Cardiac fibroblast (primary cell): ENCODE measurements around the gene NAALADL2.

Experiments
- DNase-seq, 2 donors: peaks; one replicate each; pipeline versions ENCODE4 v3.0.0 to v3.0.0-alpha.2; 2010; ENCODE audit warnings: low read depth in 2 of 2
- H3K4me3 ChIP-seq, 2 donors: replicated peaks in 1 of 2; 1 replicate in 1 of 2; 2 replicates in 1 of 2; pipeline ENCODE4 v1.5.1; 2011; ENCODE audit warnings: low read depth in 2 of 2, low read length in 2 of 2, mild to moderate bottlenecking in 2 of 2, moderate library complexity in 1 of 2
- CTCF ChIP-seq: IDR thresholded peaks from one replicate; pipeline ENCODE4 v1.5.1; 2011; ENCODE audit warnings: low read depth, mild to moderate bottlenecking, low read length, inconsistent platforms

The NAALADL2 gene

GRCh38 chr3:175746308-175746707, 887.2 kb downstream of the NAALADL2 start:
- DNase-seq, result no peak
- H3K4me3 ChIP-seq, result no peak overlapping the region
- TF ChIP-seq CTCF, result no peak

- TF ChIP-seq CTCF, result no peak
- peak in 1 of 2 donors; percentile 27 for DNase-seq
- H3K4me3 ChIP-seq, result no peak overlapping the region
These were observed 889.1 kb downstream of the NAALADL2 start for GRCh38 chr3:175748087-175748730.

- DNase-seq, result no peak
- TF ChIP-seq CTCF, result no peak
- no peak overlapping the region for H3K4me3 ChIP-seq
These were observed 890.8 kb downstream of the NAALADL2 start for GRCh38 chr3:175749981-175750380.

GRCh38 chr3:175751089-175751488, 892.0 kb downstream of the NAALADL2 start:
- no peak for TF ChIP-seq CTCF
- no peak for DNase-seq
- H3K4me3 ChIP-seq, result no peak overlapping the region

GRCh38 chr3:175763948-175764347, 904.8 kb downstream of the NAALADL2 start:
- no peak for TF ChIP-seq CTCF
- no peak for DNase-seq
- H3K4me3 ChIP-seq, result no peak overlapping the region

- DNase-seq, result no peak
- no peak for TF ChIP-seq CTCF
- no peak overlapping the region for H3K4me3 ChIP-seq
These were observed 905.6 kb downstream of the NAALADL2 start for GRCh38 chr3:175764722-175765121.

- no peak for TF ChIP-seq CTCF
- DNase-seq, result no peak
- no peak overlapping the region for H3K4me3 ChIP-seq
These were observed 911.3 kb downstream of the NAALADL2 start for GRCh38 chr3:175770426-175770825.
